ENCODE measurements around the gene CERK. TPM values are rescaled to one million over a fixed set of nuclear protein-coding genes. Genes with fewer than 3 reads are reported as not detected.

CERK gene
- total RNA-seq, 2 donors from 2014 or later, result 54.9 to 57.6 TPM

GRCh38 chr22:46769706-46770105 lies 31.7 kb upstream of the CERK start:
- DNase-seq, result no peak
- peaks cover 18% of the 10 kb centered on the region for H3K36me3 Mint-ChIP-seq (ENCODE audit: low read depth)
- no peaks in the 10 kb centered on the region for H3K27me3 Mint-ChIP-seq (ENCODE audit: insufficient read depth)
- Histone ChIP-seq H3K9me3 (ENCODE audit: control insufficient read depth, low read length) (no peaks in the 10 kb centered on the region), H3K27me3 (ENCODE audit: control insufficient read depth, insufficient read depth, low read length, poor library complexity, severe bottlenecking) (no peaks in the 10 kb centered on the region), H3K9ac (ENCODE audit: extremely low read depth, low read length, poor library complexity, severe bottlenecking) (no peak overlapping the region), H3K27ac (ENCODE audit: low read depth, low read length) (no peak overlapping the region), H3K4me1 (ENCODE audit: control insufficient read depth, insufficient read depth, low read length) (peaks cover 10% of the 10 kb centered on the region), H3K36me3 (ENCODE audit: control insufficient read depth, insufficient read depth, low read length) (no peaks in the 10 kb centered on the region), H3K4me3 (ENCODE audit: low read length) (no peak overlapping the region)
- no peak for TF ChIP-seq CTCF (conservative IDR thresholded peaks at IDR 0.05)
- peak overlapping the region; percentile 65 for H3K27ac Mint-ChIP-seq
- peaks cover 18% of the 10 kb centered on the region for H3K4me1 Mint-ChIP-seq
- WGBS, 2 experiments (ENCODE audit: insufficient coverage in 1 of 2, insufficient read length in 1 of 2), result 89 to 92% methylated on average over 5 to 6 of the region's 6 CpGs
- no peaks in the 10 kb centered on the region for H3K9me3 Mint-ChIP-seq
- no peak overlapping the region for H3K4me3 Mint-ChIP-seq

- TF ChIP-seq CTCF (conservative IDR thresholded peaks at IDR 0.05), result no peak
- Mint-ChIP-seq H3K36me3 (ENCODE audit: low read depth) (peaks cover 18% of the 10 kb centered on the region), H3K9me3 (no peaks in the 10 kb centered on the region), H3K4me3 (no peak overlapping the region), H3K27me3 (ENCODE audit: insufficient read depth) (no peaks in the 10 kb centered on the region), H3K4me1 (peaks cover 18% of the 10 kb centered on the region), H3K27ac (peak overlapping the region; percentile 65)
- no peaks in the 10 kb centered on the region for H3K27me3 ChIP-seq (ENCODE audit: control insufficient read depth, insufficient read depth, low read length, poor library complexity, severe bottlenecking)
- H3K9me3 ChIP-seq (ENCODE audit: control insufficient read depth, low read length), result no peaks in the 10 kb centered on the region
- no peak overlapping the region for H3K9ac ChIP-seq (ENCODE audit: extremely low read depth, low read length, poor library complexity, severe bottlenecking)
- no peak for DNase-seq
- no peak overlapping the region for H3K4me3 ChIP-seq (ENCODE audit: low read length)
- no peak overlapping the region for H3K27ac ChIP-seq (ENCODE audit: low read depth, low read length)
- no peaks in the 10 kb centered on the region for H3K36me3 ChIP-seq (ENCODE audit: control insufficient read depth, insufficient read depth, low read length)
- 92 to 97% methylated on average over 11 to 17 of the region's 17 CpGs for WGBS, 2 experiments (ENCODE audit: insufficient coverage in 1 of 2, insufficient read length in 1 of 2)
- H3K4me1 ChIP-seq (ENCODE audit: control insufficient read depth, insufficient read depth, low read length), result peaks cover 5% of the 10 kb centered on the region
Observed at GRCh38 chr22:46769191-46769675, 31.2 kb upstream of the CERK start.

- H3K9me3 Mint-ChIP-seq, result no peaks in the 10 kb centered on the region
Observed at GRCh38 chr22:46767249-46767985, 29.4 kb upstream of the CERK start.

More at GRCh38 chr22:46767249-46767985, 29.4 kb upstream of the CERK start:
- Mint-ChIP-seq H3K4me1 (peaks cover 18% of the 10 kb centered on the region), H3K4me3 (no peak overlapping the region), H3K36me3 (ENCODE audit: low read depth) (peaks cover 18% of the 10 kb centered on the region), H3K27me3 (ENCODE audit: insufficient read depth) (no peaks in the 10 kb centered on the region), H3K27ac (peak overlapping the region; percentile 5)
- Histone ChIP-seq H3K9me3 (ENCODE audit: control insufficient read depth, low read length) (no peaks in the 10 kb centered on the region), H3K9ac (ENCODE audit: extremely low read depth, low read length, poor library complexity, severe bottlenecking) (no peak overlapping the region), H3K27ac (ENCODE audit: low read depth, low read length) (no peak overlapping the region), H3K36me3 (ENCODE audit: control insufficient read depth, insufficient read depth, low read length) (no peaks in the 10 kb centered on the region), H3K27me3 (ENCODE audit: control insufficient read depth, insufficient read depth, low read length, poor library complexity, severe bottlenecking) (no peaks in the 10 kb centered on the region), H3K4me3 (ENCODE audit: low read length) (no peak overlapping the region), H3K4me1 (ENCODE audit: control insufficient read depth, insufficient read depth, low read length) (peaks cover 2% of the 10 kb centered on the region)
- TF ChIP-seq CTCF (conservative IDR thresholded peaks at IDR 0.05), result no peak
- 95 to 97% methylated on average over 9 to 11 of the region's 11 CpGs for WGBS, 2 experiments (ENCODE audit: insufficient coverage in 1 of 2, insufficient read length in 1 of 2)
- DNase-seq, result no peak

All from endodermal cell (in vitro differentiated cells).